GM23338 (cell line): Measurements from ENCODE around the gene VRK3. TPM values are rescaled to one million over a fixed set of nuclear protein-coding genes. Genes with fewer than 3 reads are reported as not detected.
A peak's percentile ranks its signal among the peaks of the same experiment; 100 is the strongest.

Experiments
- ATAC-seq: fragments of 200-7000 bp; cut with Tn5 transposase; 3 replicates; pipeline ENCODE4 v1.9.1; 2020
- DNase-seq: peaks from one replicate; pipeline ENCODE4 v3.0.0-alpha.2; 2015; ENCODE audit warnings: low spot score
- H2AFZ ChIP-seq: fragments of 200-600 bp; sonication (generic); 2 replicates; pipeline ENCODE4 v1.8.0; 2016; ENCODE audit warnings: antibody characterized with exemption, mild to moderate bottlenecking, moderate library complexity
- H3F3A ChIP-seq: fragments of 200-600 bp; sonication (generic); replicated peaks from 2 replicates; pipeline ENCODE4 v1.8.0; 2017; ENCODE audit warnings: antibody characterized with exemption, mixed run types, low read depth
- H3K27ac ChIP-seq: fragments of 200-600 bp; sonication (generic); 2 replicates; pipeline ENCODE4 v1.6.1; 2016; ENCODE audit warnings: low read depth
- H3K27me3 ChIP-seq: fragments of 200-600 bp; sonication (generic); 2 replicates; pipeline ENCODE4 v1.8.0; 2016; ENCODE audit warnings: mild to moderate bottlenecking, mixed run types, moderate library complexity; ENCODE audit not compliant: insufficient read depth
- H3K36me3 ChIP-seq: fragments of 200-600 bp; sonication (generic); 2 replicates; pipeline ENCODE4 v1.8.0; 2016; ENCODE audit warnings: mild to moderate bottlenecking; ENCODE audit not compliant: insufficient read depth
- H3K4me1 ChIP-seq: fragments of 200-600 bp; sonication (generic); 2 replicates; pipeline ENCODE4 v1.8.0; 2016; ENCODE audit warnings: mild to moderate bottlenecking, moderate library complexity; ENCODE audit not compliant: insufficient read depth
- H3K4me2 ChIP-seq: fragments of 200-600 bp; sonication (generic); 2 replicates; pipeline ENCODE4 v1.7.1; 2017; ENCODE audit warnings: mixed run types
- H3K4me3 ChIP-seq: fragments of 200-600 bp; sonication (generic); 2 replicates; pipeline ENCODE4 v1.6.1; 2016; ENCODE audit warnings: mixed run types
- H3K79me2 ChIP-seq: fragments of 200-600 bp; sonication (generic); replicated peaks from 2 replicates; pipeline ENCODE4 v1.8.0; 2017; ENCODE audit warnings: mild to moderate bottlenecking; ENCODE audit not compliant: insufficient read depth
- H3K9me2 ChIP-seq: fragments of 200-600 bp; sonication (generic); 2 replicates; pipeline ENCODE4 v1.8.0; 2017; ENCODE audit not compliant: insufficient read depth
- H4K20me1 ChIP-seq: fragments of 200-600 bp; sonication (generic); replicated peaks from 2 replicates; pipeline ENCODE4 v1.8.0; 2017; ENCODE audit warnings: mild to moderate bottlenecking; ENCODE audit not compliant: insufficient read depth
- H3K27ac Mint-ChIP-seq: 2 replicates; pipeline ENCODE4 v1.8.0; 2020; ENCODE audit warnings: inconsistent platforms, mild to moderate bottlenecking, moderate library complexity, mixed read lengths
- H3K27me3 Mint-ChIP-seq: 3 replicates; pipeline ENCODE4 v1.8.0; 2022; ENCODE audit warnings: low read depth, mild to moderate bottlenecking, moderate library complexity, mixed read lengths, inconsistent platforms; ENCODE audit not compliant: insufficient read depth, poor library complexity
- H3K36me3 Mint-ChIP-seq: 3 replicates; pipeline ENCODE4 v1.8.0; 2021; ENCODE audit warnings: low read depth, mild to moderate bottlenecking, inconsistent platforms, moderate library complexity, mixed read lengths
- H3K4me1 Mint-ChIP-seq: 3 replicates; pipeline ENCODE4 v1.8.0; 2020; ENCODE audit warnings: mild to moderate bottlenecking, inconsistent platforms, mixed read lengths
- H3K4me3 Mint-ChIP-seq: 3 replicates; pipeline ENCODE4 v1.8.0; 2021; ENCODE audit warnings: moderate library complexity, mild to moderate bottlenecking, inconsistent platforms, mixed read lengths
- H3K9me3 Mint-ChIP-seq: 3 replicates; pipeline ENCODE4 v1.8.0; 2020; ENCODE audit warnings: moderate library complexity, mild to moderate bottlenecking, inconsistent platforms, mixed read lengths
- CREB1 ChIP-seq: fragments of 250-450 bp; sonication (Bioruptor Pico); IDR thresholded peaks from 2 replicates; pipeline ENCODE4 v1.5.0; 2020; ENCODE audit warnings: low read depth, mild to moderate bottlenecking, moderate library complexity
- EZH2 ChIP-seq: fragments of 200-600 bp; sonication (generic); IDR thresholded peaks from one replicate; pipeline ENCODE4 v1.8.0; 2017; ENCODE audit warnings: antibody characterized with exemption, mild to moderate bottlenecking, low read depth; ENCODE audit not compliant: unreplicated experiment
- EZH2phosphoT487 ChIP-seq: fragments of 200-600 bp; sonication (generic); IDR thresholded peaks from one replicate; pipeline ENCODE4 v1.8.1; 2018; ENCODE audit warnings: antibody characterized with exemption; ENCODE audit not compliant: unreplicated experiment
- JUNB ChIP-seq: IDR thresholded peaks from one replicate; pipeline ENCODE4 v1.6.1; 2016; ENCODE audit warnings: antibody characterized with exemption; ENCODE audit not compliant: unreplicated experiment
- NANOG ChIP-seq: IDR thresholded peaks from 2 replicates; pipeline ENCODE4 v1.6.1; 2016; ENCODE audit warnings: antibody characterized with exemption, borderline replicate concordance
- POLR2AphosphoS5 ChIP-seq: IDR thresholded peaks from 2 replicates; pipeline ENCODE4 v1.6.1; 2016; ENCODE audit warnings: antibody characterized with exemption, low read depth
- STAT1 ChIP-seq: IDR thresholded peaks from one replicate; pipeline ENCODE4 v1.6.1; 2016; ENCODE audit warnings: antibody characterized with exemption; ENCODE audit not compliant: unreplicated experiment
- ZNF114 ChIP-seq: fragments of 250-450 bp; sonication (Bioruptor Pico); IDR thresholded peaks from 2 replicates; pipeline ENCODE4 v1.5.0; 2020; ENCODE audit warnings: mild to moderate bottlenecking, moderate library complexity
- ZNF331 ChIP-seq: fragments of 250-450 bp; sonication (Bioruptor Pico); IDR thresholded peaks from 2 replicates; pipeline ENCODE4 v1.5.0; 2020; ENCODE audit warnings: low read depth, mild to moderate bottlenecking, moderate library complexity
- ZNF462 ChIP-seq: fragments of 250-450 bp; sonication (Bioruptor Pico); IDR thresholded peaks from 2 replicates; pipeline ENCODE4 v1.5.0; 2020; ENCODE audit warnings: mild to moderate bottlenecking, moderate library complexity
- polyA plus RNA-seq: library from polyadenylated mRNA; unstranded; fragments of >200 nt; fragmentation: Nextera tagmentation; extraction: Ambion mirVana; gene quantifications from 2 replicates; pipeline ENCODE4 v1.2.1, GENCODE V29; 2016
- total RNA-seq: library from RNA; depleted of rRNA; stranded (reverse); fragments of >200 nt; shearing (Covaris generic); gene quantifications from 2 replicates; pipeline ENCODE4 v1.2.3, GENCODE V29; 2014
- TF ChIP-seq, protein P1 (sequence below): IDR thresholded peaks from 2 replicates; pipeline ENCODE4 v1.6.1; 2016; ENCODE audit warnings: antibody characterized with exemption

The VRK3 gene
- total and polyA plus RNA-seq, 2 experiments from 2014 or later = 17.4 to 29.1 TPM

DNA sequence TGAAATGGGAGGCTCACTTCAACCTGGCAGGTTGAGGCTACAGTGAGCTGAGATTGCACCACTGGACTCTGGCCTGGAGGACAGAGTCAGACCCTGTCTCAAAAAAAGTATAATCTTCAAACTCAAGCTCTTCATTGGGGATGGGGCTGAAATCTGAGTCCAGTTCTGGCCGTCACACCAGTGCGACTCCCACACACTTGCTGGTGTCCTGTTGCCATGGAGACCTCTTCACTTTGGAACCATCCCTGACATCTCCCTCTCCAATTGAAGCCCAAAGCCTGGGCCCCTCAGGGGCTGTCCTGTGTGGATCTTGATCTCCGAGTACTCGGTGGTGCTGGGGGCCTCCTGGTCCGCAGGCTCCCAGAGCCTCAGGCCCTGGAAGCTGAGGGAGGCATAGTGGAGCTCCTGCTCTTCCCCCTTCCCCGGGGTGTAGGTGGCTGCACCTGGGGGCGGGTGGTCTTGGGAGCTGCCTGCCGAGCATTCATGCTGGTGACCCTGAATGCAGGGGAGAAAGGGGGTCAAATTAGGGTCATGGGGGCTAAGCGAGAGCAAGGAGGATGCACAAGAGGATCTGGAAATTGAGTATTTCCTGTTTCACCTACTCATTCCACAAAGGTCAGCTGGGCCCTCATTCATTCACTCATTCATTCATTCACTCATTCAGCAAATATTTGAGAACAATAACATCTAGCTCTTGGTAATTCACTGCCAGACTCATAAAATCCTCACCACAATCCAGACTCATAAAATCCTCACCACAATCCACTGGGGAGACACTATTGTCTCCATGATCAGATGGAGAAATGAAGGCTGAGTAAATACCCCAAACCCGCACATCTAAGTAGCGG lies 75.2 kb downstream of the VRK3 start:
- H3K36me3 Mint-ChIP-seq = no peaks in the 10 kb centered on the region; the same call in 2 of the 3 replicates

DNA sequence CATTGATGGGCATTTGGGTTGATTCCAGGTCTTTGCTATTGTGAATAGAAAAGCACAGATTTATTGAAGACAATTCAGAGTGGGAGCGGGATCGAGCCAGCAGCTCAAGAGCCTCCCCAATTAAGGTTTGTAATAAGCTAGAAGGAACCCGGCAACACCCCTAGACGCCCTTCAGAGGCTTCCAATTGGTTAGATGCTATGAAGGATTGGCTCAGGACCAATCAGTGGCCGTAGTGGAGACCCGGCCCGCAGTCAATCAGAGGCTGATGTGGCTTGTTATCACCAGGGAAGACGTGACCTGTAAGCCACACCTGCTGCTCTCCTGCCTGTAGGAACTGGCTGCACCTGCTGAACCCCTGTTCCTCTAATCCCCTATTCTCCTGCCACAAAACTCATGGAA lies 78.8 kb downstream of the VRK3 start:
- no peaks in the 10 kb centered on the region for H3K79me2 ChIP-seq
- H3F3A ChIP-seq = no peaks in the 10 kb centered on the region
- H3K9me2 ChIP-seq = no peaks in the 10 kb centered on the region
- H2AFZ ChIP-seq = no peak overlapping the region
- no peaks in the 10 kb centered on the region for H4K20me1 ChIP-seq
- H3K4me3 Mint-ChIP-seq = no peak overlapping the region
- H3K36me3 Mint-ChIP-seq = no peaks in the 10 kb centered on the region
- no peak overlapping the region for H3K4me2 ChIP-seq
- H3K27ac Mint-ChIP-seq = no peak overlapping the region
- H3K27me3 Mint-ChIP-seq = peaks cover 6% of the 10 kb centered on the region
- DNase-seq (peak; percentile 50), ATAC-seq (peak; percentile 35; the same call in 2 of the 3 replicates)
- H3K4me1 ChIP-seq = no peaks in the 10 kb centered on the region
- no peaks in the 10 kb centered on the region for H3K36me3 ChIP-seq
- no peaks in the 10 kb centered on the region for H3K4me1 Mint-ChIP-seq
- H3K4me3 ChIP-seq = no peak overlapping the region
- H3K27ac ChIP-seq = no peak overlapping the region
- H3K9me3 Mint-ChIP-seq = peaks cover 9% of the 10 kb centered on the region
- H3K27me3 ChIP-seq = no peaks in the 10 kb centered on the region
- no peak for TF ChIP-seq ZNF114 (CRISPR knock-in tag)
- TF ChIP-seq STAT1 = no peak
- TF ChIP-seq EZH2 = no peak
- no peak for TF ChIP-seq EZH2phosphoT487
- TF ChIP-seq ZNF462 (CRISPR knock-in tag) = no peak
- no peak for TF ChIP-seq ZNF331 (CRISPR knock-in tag)
- TF ChIP-seq POLR2AphosphoS5 = no peak
- no peak for TF ChIP-seq NANOG
- TF ChIP-seq JUNB = no peak
- TF ChIP-seq, protein P1, sequence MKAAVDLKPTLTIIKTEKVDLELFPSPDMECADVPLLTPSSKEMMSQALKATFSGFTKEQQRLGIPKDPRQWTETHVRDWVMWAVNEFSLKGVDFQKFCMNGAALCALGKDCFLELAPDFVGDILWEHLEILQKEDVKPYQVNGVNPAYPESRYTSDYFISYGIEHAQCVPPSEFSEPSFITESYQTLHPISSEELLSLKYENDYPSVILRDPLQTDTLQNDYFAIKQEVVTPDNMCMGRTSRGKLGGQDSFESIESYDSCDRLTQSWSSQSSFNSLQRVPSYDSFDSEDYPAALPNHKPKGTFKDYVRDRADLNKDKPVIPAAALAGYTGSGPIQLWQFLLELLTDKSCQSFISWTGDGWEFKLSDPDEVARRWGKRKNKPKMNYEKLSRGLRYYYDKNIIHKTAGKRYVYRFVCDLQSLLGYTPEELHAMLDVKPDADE = no peak

More for the DNA sequence above, 75.2 kb downstream of the VRK3 start:
- Mint-ChIP-seq H3K4me3 (no peak overlapping the region), H3K27ac (no peak overlapping the region), H3K4me1 (peaks cover 20% of the 10 kb centered on the region), H3K27me3 (peaks cover 14% of the 10 kb centered on the region), H3K9me3 (peaks cover 15% of the 10 kb centered on the region)
- DNase-seq = no peak
- Histone ChIP-seq H3K36me3 (no peaks in the 10 kb centered on the region), H3K4me3 (no peak overlapping the region), H3F3A (no peaks in the 10 kb centered on the region), H2AFZ (no peak overlapping the region), H3K27me3 (no peaks in the 10 kb centered on the region), H4K20me1 (no peaks in the 10 kb centered on the region), H3K27ac (no peak overlapping the region), H3K9me2 (no peaks in the 10 kb centered on the region), H3K4me1 (peaks cover 14% of the 10 kb centered on the region; the same call in 1 of the 2 replicates), H3K79me2 (no peaks in the 10 kb centered on the region), H3K4me2 (no peak overlapping the region)
- no peak for ATAC-seq
- no peak for TF ChIP-seq ZNF114 (CRISPR knock-in tag)
- TF ChIP-seq, protein P1 = no peak
- TF ChIP-seq CREB1 (CRISPR knock-in tag) = no peak
